Peyer's patch (tissue), 4 donors: ENCODE data around the gene POU2F2. TPM values are rescaled to one million over a fixed set of nuclear protein-coding genes. Genes with fewer than 3 reads are reported as not detected.
"Not testable (repeated sequence)": the region's sequence is repeated elsewhere in the genome, so short reads cannot be mapped to it uniquely, and the experiment has no call there.

Source experiments
- DNase-seq, 3 donors: peaks; one replicate each; pipeline ENCODE4 v3.0.0-alpha.2; 2017 to 2019
- H3K27ac ChIP-seq, 4 donors: fragments of 200-600 bp; sonication (generic); one replicate each; pipeline ENCODE4 v1.5.1; 2016 to 2019
- H3K27me3 ChIP-seq, 2 donors: fragments of 200-600 bp; sonication (generic); one replicate each; pipeline ENCODE4 v1.5.1; 2019
- H3K36me3 ChIP-seq, 3 donors: fragments of 200-600 bp; sonication (generic); one replicate each; pipeline ENCODE4 v1.5.1; 2016 to 2019
- H3K4me1 ChIP-seq, 4 donors: fragments of 200-600 bp; sonication (generic); one replicate each; pipeline ENCODE4 v1.5.1; 2016 to 2019
- H3K4me3 ChIP-seq, 4 donors: fragments of 200-600 bp; sonication (generic); 1 replicate in 3 of 4; 2 replicates in 1 of 4; pipeline ENCODE4 v1.5.1; 2016 to 2019; ENCODE audit warnings: mild to moderate bottlenecking in 1 of 4
- H3K9me3 ChIP-seq, 4 donors: fragments of 200-600 bp; sonication (generic); one replicate each; pipeline ENCODE4 v1.5.1; 2016 to 2019; ENCODE audit warnings: mild to moderate bottlenecking in 1 of 4
- CTCF ChIP-seq, 6 experiments: fragments of 450-650 bp in 4 of 6; fragments of 200-600 bp in 2 of 6; sonication (generic) in 1 of 6; IDR thresholded peaks; one replicate each; pipeline ENCODE4 v1.5.1; 2017 to 2019; ENCODE audit warnings: antibody characterized with exemption in 6 of 6, mild to moderate bottlenecking in 3 of 6, moderate library complexity in 1 of 6
- POLR2A ChIP-seq, 2 donors: fragments of 450-650 bp; IDR thresholded peaks; one replicate each; pipeline ENCODE4 v1.5.1; 2017; ENCODE audit warnings: antibody characterized with exemption in 2 of 2, mild to moderate bottlenecking in 2 of 2, moderate library complexity in 2 of 2
- total RNA-seq, 4 donors: library from RNA; depleted of rRNA; stranded (reverse); fragments of >200 nt; gene quantifications; one replicate each; pipeline ENCODE4 v1.1.0, GENCODE V29; 2016

Gene POU2F2
- total RNA-seq, 4 donors from 2014 or later, result 0.88 to 30.5 (median 3.2) TPM

GRCh38 chr19:42052241-42052863, 79.9 kb downstream of the POU2F2 start:
- Histone ChIP-seq H3K9me3 (no peaks in the 10 kb centered on the region), H3K4me1 (peaks cover 0 to 10% (median 0%) of the 10 kb centered on the region in 4 donors), H3K36me3 (no peaks in the 10 kb centered on the region), H3K4me3 (no peak overlapping the region), H3K27ac (no peak overlapping the region), H3K27me3 (no peaks in the 10 kb centered on the region)
- DNase-seq, result no peak
- TF ChIP-seq CTCF (IDR thresholded peaks at IDR 0.05) (no peak), POLR2A (IDR thresholded peaks at IDR 0.05) (no peak)

DNA sequence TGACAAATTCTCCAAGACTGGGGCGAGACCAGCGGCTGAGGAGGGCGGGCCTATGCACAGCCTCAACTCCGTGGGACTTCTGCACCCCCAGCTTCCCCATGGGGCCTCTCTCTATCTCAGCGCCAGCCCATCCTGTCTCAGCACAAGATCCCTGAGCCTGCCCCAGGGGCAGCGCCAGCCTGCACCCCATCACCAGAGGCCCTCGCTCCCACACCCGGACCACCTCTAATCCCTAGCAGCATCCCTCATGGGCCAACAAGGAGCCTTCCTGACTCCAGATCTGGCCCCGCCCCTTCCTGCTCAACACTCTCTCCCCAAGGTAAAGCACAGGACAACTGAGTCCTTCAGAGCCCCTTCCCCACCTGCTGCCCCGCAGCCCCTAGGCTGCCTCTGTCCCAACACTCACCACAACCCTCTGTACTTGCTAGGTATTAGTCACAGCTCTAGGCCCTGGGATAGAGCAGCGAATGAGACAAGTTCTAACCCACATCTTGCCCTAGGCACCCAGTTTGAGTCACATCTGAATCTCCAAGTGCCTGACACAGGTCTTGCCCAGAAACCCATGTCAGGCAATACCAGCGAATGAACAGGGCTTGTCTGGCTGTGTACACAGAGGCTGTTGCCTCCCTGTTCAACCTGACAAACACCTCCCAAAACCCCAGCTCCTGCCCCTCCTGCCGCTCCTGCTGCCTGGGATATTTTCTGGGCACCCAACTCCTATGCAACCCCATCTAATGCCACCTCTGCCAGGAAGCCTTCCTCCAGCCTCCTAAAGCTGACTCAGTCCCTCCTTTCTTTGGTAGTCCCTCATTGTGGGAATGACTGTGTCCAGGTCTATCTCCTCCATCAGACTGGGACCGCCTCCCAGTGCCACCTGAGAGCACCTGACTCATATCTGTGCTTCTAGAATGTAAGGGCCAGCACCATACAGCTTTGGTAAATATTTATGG, 80.8 kb downstream of the POU2F2 start:
- TF ChIP-seq POLR2A (IDR thresholded peaks at IDR 0.05) (no peak), CTCF (IDR thresholded peaks at IDR 0.05) (no peak)
- Histone ChIP-seq H3K36me3 (no peaks in the 10 kb centered on the region), H3K27me3 (no peaks in the 10 kb centered on the region), H3K9me3 (no peaks in the 10 kb centered on the region), H3K4me1 (peaks cover 0 to 10% (median 0%) of the 10 kb centered on the region in 4 donors), H3K4me3 (no peak overlapping the region), H3K27ac (no peak overlapping the region)
- DNase-seq, result no peak

GRCh38 chr19:42048992-42049391, 83.3 kb downstream of the POU2F2 start:
- peak overlapping the region in 2 of 4 donors; percentile 24 to 28 for H3K4me3 ChIP-seq
- H3K27me3 ChIP-seq, result no peaks in the 10 kb centered on the region
- DNase-seq, result peak in 1 of 3 donors; percentile 55

GRCh38 chr19:42045575-42045974, 86.7 kb downstream of the POU2F2 start:
- TF ChIP-seq CTCF (IDR thresholded peaks at IDR 0.05), result no peak
- TF ChIP-seq POLR2A (IDR thresholded peaks at IDR 0.05), result no peak

More at GRCh38 chr19:42048992-42049391, 83.3 kb downstream of the POU2F2 start:
- TF ChIP-seq POLR2A (IDR thresholded peaks at IDR 0.05), result no peak
- TF ChIP-seq CTCF (IDR thresholded peaks at IDR 0.05), result no peak
- Histone ChIP-seq H3K4me1 (peaks cover 0 to 10% (median 0%) of the 10 kb centered on the region in 4 donors), H3K36me3 (no peaks in the 10 kb centered on the region), H3K27ac (peak overlapping the region in 1 of 4 donors; percentile 72), H3K9me3 (no peaks in the 10 kb centered on the region)

GRCh38 chr19:42042455-42043170, 89.6 kb downstream of the POU2F2 start:
- no peak for DNase-seq
- Histone ChIP-seq H3K27ac (no peak overlapping the region), H3K36me3 (no peaks in the 10 kb centered on the region), H3K4me1 (no peaks in the 10 kb centered on the region), H3K27me3 (no peaks in the 10 kb centered on the region), H3K9me3 (no peaks in the 10 kb centered on the region), H3K4me3 (no peak overlapping the region)
- TF ChIP-seq CTCF (IDR thresholded peaks at IDR 0.05), result no peak
- no peak for TF ChIP-seq POLR2A (IDR thresholded peaks at IDR 0.05)

More at GRCh38 chr19:42045575-42045974, 86.7 kb downstream of the POU2F2 start:
- Histone ChIP-seq H3K27ac (no peak overlapping the region), H3K27me3 (no peaks in the 10 kb centered on the region), H3K4me1 (peaks cover 0 to 10% (median 0%) of the 10 kb centered on the region in 4 donors), H3K36me3 (no peaks in the 10 kb centered on the region), H3K9me3 (no peaks in the 10 kb centered on the region), H3K4me3 (no peak overlapping the region)
- no peak for DNase-seq

- H3K36me3 ChIP-seq, H3K4me3 ChIP-seq, H3K27ac ChIP-seq, H3K4me1 ChIP-seq, H3K27me3 ChIP-seq, H3K9me3 ChIP-seq, DNase-seq: not testable (repeated sequence)
Observed at GRCh38 chr19:42040491-42040890, 91.8 kb downstream of the POU2F2 start.
